UCSD-AML1 (cell line): Measurements from ENCODE around the gene GOPC.
"Not testable (repeated sequence)": the region's sequence is repeated elsewhere in the genome, so short reads cannot be mapped to it uniquely, and the experiment has no call there.

Experiments used
- DNase-seq: peaks from one replicate; lab custom pipeline; 2025; ENCODE audit not compliant: unreplicated experiment; lab: John Stamatoyannopoulos, UW

GOPC gene

DNA sequence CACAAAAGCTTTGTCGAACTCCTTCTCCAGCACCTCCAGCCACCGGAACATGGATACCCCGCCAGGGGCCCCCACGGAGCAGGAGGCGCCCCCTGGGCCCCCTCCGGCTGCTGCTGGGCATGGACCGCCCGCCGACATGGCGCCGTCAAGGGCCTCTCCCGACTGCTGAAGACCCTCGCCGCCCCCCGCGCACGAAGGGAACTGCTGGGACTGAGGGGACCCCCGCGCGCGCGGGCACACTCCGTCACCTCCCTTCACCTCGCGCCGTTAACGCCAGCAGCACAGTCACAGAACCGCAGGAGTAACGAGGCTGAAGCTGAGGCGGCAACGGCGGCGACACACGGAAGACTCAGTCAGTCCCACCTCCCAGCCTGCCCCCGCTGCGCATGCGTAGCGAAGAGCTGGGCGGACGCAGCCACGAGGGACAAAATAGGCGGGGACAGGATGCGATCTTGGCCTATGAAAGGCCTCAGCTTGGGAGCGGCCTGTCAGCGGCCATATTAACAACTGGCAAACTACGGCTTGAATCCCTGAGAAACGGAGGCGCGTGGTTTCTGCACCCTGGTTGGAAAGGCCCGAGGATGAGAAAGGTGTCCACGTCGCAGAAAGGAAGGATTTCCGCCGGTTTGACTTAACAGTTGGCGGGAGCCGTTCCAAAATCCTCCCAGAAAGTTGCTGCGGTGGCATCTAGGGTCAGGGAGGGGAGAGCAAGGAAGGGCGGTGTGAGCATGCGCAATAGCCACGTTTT, at the start of gene GOPC:
GOPC (minus strand) TSS at position 361 of the 748 bp plus-strand sequence; CDS start at position 138, 223 bp downstream.
- peak; percentile 96 for DNase-seq

GRCh38 chr6:117651984-117652383, 49.7 kb upstream of the GOPC start:
- not testable (repeated sequence) for DNase-seq

DNA sequence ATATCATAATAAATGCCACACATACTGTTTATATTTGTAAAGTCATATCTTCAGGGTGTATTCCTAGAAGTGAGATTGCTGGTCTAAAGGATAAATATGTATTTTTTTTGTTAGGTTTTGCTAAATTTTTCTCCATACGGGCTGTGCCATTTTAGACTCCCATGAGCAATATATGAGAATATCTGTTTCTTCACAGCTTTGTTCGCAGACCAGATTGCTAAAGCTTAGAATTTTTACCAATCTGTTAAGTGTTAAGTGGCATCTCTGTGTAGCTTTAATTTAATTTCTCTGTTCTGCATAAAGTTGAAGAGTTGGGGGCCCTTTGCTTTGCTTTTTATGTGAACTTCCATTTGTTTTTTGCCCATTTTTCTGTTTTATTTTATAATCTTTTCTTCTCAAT, 40.7 kb upstream of the GOPC start:
- no peak for DNase-seq

DNA sequence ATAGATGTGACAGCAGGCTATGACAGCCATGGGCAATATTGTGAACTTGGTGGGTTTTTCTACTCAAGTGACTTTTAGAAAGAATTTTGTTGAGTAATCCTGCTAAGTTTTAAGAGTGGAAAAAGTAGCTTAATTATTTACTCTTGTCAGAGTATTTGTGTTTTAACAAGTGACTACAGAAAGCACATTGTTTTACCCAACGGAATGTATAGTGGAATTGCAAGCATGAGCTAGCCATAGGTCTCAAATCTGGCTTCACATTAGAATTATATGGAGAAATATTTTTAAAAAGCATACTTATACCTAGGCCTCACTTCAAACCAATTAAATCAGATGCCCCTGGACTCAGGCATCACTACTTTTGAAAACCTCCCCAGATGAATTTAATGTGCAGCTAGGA, 35.5 kb upstream of the GOPC start:
- DNase-seq: no peak

- DNase-seq: no peak
Observed at GRCh38 chr6:117629119-117629660, 26.9 kb upstream of the GOPC start.

DNA sequence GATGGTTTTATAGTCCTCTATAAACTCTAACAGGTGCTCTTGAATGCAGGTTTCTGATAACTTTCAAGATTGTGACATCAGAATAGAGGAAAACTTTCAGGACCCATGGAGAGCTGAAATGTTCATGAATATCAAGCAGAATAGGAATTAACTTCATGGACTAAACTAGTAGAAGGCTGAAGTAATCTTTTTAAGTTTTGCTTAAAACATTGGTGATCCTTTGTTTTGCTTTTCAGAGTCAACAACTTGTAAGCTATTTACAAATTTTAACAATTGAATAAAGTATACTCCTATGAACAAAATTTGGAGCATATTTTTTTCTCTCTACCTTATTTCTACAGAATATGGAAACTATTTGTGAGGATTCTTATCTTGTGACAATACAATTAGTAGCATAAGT, 25.2 kb upstream of the GOPC start:
- no peak for DNase-seq

- no peak for DNase-seq
Observed at GRCh38 chr6:117624869-117625481, 22.7 kb upstream of the GOPC start.

- no peak for DNase-seq
Observed at GRCh38 chr6:117619178-117619577, 16.9 kb upstream of the GOPC start.

DNA sequence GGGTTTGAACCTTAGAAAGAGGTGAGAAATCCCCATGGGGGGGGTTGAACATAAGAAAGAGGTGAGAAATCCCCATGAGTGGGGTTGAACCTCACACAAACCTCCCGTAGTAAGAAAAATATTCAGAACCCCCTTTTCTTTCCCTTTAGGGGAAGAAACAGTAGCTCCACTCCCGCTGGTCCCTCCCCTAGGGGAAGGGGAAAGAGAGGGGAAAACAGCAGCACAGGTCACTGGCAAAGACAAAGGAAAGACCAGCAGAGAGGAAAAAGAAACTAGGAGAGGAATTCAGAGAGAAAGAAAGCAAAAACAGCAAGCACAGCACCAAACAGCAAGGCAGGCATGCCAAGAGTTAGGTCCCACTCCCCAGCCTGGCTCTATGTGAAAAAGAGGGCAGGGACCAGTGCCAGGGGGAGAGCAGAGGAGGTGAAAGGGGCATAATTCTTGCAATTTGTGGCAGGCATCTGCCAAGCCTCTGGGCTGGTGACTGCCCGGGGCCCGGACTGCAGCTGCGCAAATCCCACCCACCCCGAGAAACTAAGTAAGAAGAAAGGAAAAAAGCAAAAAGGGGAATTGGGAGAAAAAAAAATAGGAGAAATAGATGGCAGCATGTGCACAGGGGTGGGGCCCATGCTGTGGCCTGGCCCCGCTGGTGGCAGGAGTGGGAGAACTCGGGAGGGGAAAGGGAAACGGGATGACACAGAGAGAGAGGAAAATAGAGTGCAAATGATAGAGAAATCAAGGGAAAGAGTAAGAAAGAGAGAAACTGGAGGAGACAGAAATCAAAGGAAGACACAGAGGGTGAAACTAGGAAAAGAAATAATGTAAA, 15.1 kb upstream of the GOPC start:
- DNase-seq: no peak

GRCh38 chr6:117616391-117617209, 14.3 kb upstream of the GOPC start:
- no peak for DNase-seq

DNA sequence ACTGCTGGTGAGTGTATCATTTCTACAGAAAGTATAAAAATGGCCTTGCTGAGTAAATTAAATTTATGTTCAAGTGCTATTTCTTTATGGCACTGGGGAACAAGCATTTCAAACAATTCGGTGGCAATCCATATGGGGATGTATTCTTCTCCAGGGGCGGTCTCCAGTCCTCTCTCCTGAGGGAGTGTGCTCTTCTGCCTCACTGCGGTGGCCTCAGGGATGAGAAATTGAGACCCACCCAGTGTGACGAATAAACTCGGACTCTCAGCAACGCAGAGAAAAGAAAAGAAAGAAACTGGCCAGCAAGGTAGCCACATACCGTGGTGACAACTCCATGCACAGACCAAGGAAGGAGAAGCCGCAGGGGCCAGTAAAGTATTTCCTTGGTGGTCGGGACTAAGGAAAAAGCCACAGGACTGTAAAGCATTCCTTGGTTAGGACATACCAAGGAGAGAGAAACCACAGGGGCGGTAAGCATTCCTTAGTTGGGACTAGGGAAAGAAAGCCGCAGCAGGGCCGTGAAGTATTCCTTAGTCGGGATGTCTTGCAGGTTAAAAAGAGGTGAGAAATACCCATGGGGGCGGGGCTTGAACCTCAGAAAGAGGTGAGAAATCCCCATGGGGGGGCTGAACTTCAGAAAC, 13.6 kb upstream of the GOPC start:
- no peak for DNase-seq

DNA sequence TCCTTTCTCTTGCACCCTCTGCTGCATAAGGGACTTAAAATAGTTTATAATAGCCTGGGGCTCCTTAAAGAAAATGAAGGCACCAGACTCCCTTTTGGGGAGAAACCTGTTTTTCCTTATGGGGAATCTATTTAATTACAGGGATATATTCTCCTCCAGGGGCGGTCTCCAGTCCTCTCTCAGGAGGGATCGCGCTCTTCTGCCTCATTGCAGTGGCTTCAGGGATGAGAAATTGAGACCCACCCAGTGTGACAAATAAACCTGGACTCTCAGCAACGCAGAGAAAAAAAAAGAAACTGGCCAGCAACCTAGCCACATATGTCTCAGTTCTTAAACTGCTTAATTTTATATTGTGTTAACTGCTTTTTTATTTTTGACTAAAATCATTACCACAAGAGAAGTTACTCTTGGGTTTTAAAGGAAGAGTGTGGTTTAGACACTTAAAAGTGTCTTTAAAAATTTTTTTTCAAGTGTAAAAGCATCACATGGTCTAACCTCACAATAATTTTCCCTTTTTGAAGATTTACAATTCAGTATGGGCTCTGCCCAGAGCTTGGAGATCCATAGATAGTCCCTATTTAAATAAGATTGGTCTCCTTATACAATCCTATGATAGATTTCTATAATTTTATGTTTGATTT, 11.7 kb upstream of the GOPC start:
- no peak for DNase-seq

DNA sequence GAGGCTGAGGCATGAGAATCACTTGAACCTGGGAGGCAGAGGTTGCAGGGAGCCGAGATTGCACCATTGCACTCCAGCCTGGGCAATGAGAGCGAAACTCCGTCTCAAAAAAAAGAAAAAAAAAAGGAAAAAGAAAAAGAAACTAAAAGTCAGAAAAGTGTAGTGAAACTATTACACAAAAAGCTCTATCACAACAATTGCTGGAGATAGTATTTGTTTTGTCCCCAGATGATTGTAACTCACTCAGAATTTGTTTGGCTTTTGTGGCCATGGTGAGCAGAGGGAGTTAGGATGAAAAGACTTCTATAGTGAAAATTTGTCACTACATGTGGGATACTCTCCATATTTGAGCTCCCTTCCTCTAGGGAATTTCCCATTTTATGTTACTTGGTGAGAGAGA, 5.2 kb upstream of the GOPC start:
- DNase-seq: no peak

DNA sequence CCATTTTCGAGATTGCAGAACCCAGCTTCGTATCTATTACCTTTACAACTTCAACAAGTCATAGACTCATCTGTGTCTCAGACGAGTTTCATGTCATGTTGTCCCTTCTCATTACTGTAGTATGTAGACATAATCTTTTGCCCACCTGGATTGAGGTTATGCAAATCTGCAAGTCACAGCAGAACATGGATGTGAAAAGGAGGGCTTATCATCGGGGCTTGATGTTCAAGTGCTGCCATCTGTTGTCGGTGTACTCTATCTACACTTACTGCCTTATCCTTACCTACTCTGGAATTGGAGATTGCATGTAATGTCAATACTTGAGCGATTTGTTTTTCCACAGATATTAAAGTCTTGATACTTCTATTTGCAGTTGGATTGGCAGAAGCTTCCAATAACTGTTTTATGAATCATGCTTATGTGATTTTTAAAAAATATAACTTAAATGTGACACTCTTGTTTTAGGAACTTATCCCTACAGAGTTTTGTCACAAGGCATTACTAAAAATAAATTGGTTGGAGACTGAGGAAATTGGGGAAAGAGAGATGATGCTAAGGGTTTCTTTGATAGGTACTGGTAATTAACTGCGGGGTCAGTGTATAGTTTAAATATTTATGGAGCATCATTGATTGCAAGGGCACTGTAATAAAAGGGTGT, 3.0 kb upstream of the GOPC start:
- DNase-seq: no peak

DNA sequence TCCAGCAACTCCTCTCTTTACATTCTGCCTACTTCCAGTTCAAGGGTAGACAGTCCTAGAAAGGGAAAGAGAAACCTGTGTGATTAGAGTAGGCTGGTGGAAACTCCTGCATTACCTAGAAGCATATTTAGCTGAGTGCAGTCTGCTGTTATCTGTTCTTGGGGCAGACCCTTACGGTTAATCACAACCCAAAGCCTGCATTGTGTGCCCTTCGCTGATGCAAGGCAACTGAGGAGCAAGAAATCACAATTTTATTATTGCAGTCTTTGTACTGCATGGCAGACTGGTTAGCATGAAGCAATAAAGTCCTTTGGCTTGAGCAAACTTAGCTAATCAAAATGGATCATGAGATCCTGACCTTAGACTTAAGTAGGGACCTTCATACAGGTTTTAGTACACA, 1.5 kb upstream of the GOPC start:
- no peak for DNase-seq

- DNase-seq: no peak
Observed at GRCh38 chr6:117602899-117603588, 733 bp upstream of the GOPC start.

DNA sequence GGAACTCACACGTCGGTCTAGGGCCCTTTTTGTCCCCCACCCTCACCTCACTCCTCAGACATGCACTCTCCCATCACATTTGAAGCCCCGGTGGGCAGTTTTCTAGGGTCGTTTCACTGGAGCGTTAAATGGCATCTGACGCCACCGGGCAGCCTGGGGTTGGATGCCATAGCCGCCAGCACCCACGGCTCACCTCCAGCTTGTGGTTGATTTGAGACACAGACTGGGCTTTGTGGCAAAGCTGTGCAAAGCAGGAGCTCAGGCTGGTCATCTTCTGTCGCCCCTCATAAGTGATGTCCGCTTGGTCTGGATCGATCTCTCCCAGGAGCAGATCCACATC, 530 bp downstream of the GOPC start:
- DNase-seq: no peak

DNA sequence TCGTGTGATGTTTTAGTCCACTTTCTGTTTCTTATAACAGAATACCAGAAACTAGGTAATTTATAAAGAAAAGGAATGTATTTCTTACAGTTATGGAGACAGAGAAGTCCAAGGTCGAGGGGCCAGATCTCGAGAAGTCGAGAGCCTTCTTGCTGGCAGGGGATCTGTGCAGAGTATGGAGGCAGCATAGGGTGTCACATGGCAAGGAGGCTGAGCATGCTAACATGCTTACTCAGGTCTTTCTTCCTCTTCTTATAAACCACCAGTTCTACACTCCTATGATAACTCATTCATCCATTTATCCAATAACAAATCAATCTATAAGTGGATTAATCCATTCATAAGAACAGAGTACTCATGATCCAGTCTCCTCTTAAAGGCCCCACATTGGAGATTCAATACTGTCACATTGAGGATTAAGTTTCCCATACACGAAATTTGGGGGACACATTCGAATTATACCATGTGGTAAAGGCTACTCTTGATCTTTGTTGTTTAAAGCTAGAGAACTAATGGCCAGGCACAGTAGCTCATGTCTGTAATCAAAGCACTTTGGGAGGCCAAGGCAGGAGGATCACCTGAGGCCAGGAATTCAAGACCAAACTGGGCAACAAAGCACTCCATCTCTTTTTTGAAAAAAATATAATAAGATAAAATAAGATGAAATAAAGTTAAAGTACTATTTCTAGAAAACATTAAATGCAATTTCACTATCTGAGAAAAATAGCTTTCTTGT, 2.1 kb downstream of the GOPC start:
- peak; percentile 8 for DNase-seq
